ES-I3 (cell line): ENCODE measurements around the gene ZNF467.

Experiments used
- H3K36me3 ChIP-seq: 2 replicates; pipeline ENCODE4 v1.6.1; 2013; ENCODE audit warnings: mild to moderate bottlenecking, low read length, control low read depth, moderate library complexity; ENCODE audit not compliant: insufficient read depth
- H3K4me1 ChIP-seq: 2 replicates; pipeline ENCODE4 v1.6.1; 2013; ENCODE audit warnings: mild to moderate bottlenecking, control low read depth, low read length; ENCODE audit not compliant: insufficient read depth
- H3K9ac ChIP-seq: 2 replicates; pipeline ENCODE4 v1.6.1; 2013; ENCODE audit warnings: low read depth, mild to moderate bottlenecking, low read length, moderate library complexity
- H3K9me3 ChIP-seq: 2 replicates; pipeline ENCODE4 v1.6.1; 2013; ENCODE audit warnings: mild to moderate bottlenecking, low read length, moderate library complexity; ENCODE audit not compliant: control insufficient read depth, insufficient read depth

Gene ZNF467

GRCh38 chr7:149743476-149744255 is 29.7 kb downstream of the ZNF467 start:
- H3K4me1 ChIP-seq: 0 out of 2 replicates have a peak, but pooled peaks cover 3% of the 10 kb centered on the region
- no peak overlapping the region for H3K9ac ChIP-seq
- H3K9me3 ChIP-seq: no peaks in the 10 kb centered on the region
- H3K36me3 ChIP-seq: no peaks in the 10 kb centered on the region

- no peaks in the 10 kb centered on the region for H3K9me3 ChIP-seq
- 0 out of 2 replicates have a peak, but pooled peaks cover 3% of the 10 kb centered on the region for H3K4me1 ChIP-seq
- H3K36me3 ChIP-seq: no peaks in the 10 kb centered on the region
- H3K9ac ChIP-seq: peak overlapping the region; percentile 71
Observed at GRCh38 chr7:149742075-149742701, 31.2 kb downstream of the ZNF467 start.

- no peaks in the 10 kb centered on the region for H3K9me3 ChIP-seq
- no peaks in the 10 kb centered on the region for H3K36me3 ChIP-seq
- 0 out of 2 replicates have a peak, but pooled peaks cover 3% of the 10 kb centered on the region for H3K4me1 ChIP-seq
- H3K9ac ChIP-seq: peak overlapping the region; percentile 71; the same call in 1 of the 2 replicates
Observed at GRCh38 chr7:149741629-149742028, 31.8 kb downstream of the ZNF467 start.

GRCh38 chr7:149736478-149737360 is 36.7 kb downstream of the ZNF467 start:
- Histone ChIP-seq H3K9me3 (no peaks in the 10 kb centered on the region), H3K4me1 (peaks cover 10% of the 10 kb centered on the region; the same call in 1 of the 2 replicates), H3K9ac (no peak overlapping the region), H3K36me3 (no peaks in the 10 kb centered on the region; the same call in 1 of the 2 replicates)

- Histone ChIP-seq H3K36me3 (no peaks in the 10 kb centered on the region; the same call in 1 of the 2 replicates), H3K4me1 (peaks cover 10% of the 10 kb centered on the region; the same call in 1 of the 2 replicates), H3K9ac (no peak overlapping the region), H3K9me3 (no peaks in the 10 kb centered on the region)
Observed at GRCh38 chr7:149735779-149736477, 37.5 kb downstream of the ZNF467 start.

- peaks cover 10% of the 10 kb centered on the region; the same call in 1 of the 2 replicates for H3K4me1 ChIP-seq
- no peaks in the 10 kb centered on the region for H3K9me3 ChIP-seq
- no peak overlapping the region for H3K9ac ChIP-seq
- H3K36me3 ChIP-seq: no peaks in the 10 kb centered on the region; the same call in 1 of the 2 replicates
Observed at GRCh38 chr7:149735181-149735602, 38.2 kb downstream of the ZNF467 start.

GRCh38 chr7:149734791-149735075 is 38.7 kb downstream of the ZNF467 start:
- H3K36me3 ChIP-seq: no peaks in the 10 kb centered on the region; the same call in 1 of the 2 replicates
- H3K9ac ChIP-seq: no peak overlapping the region
- no peaks in the 10 kb centered on the region for H3K9me3 ChIP-seq
- peaks cover 10% of the 10 kb centered on the region; the same call in 1 of the 2 replicates for H3K4me1 ChIP-seq

- Histone ChIP-seq H3K4me1 (peaks cover 10% of the 10 kb centered on the region; the same call in 1 of the 2 replicates), H3K36me3 (no peaks in the 10 kb centered on the region; the same call in 1 of the 2 replicates), H3K9ac (no peak overlapping the region), H3K9me3 (no peaks in the 10 kb centered on the region)
Observed at GRCh38 chr7:149733924-149734790, 39.2 kb downstream of the ZNF467 start.

GRCh38 chr7:149733131-149733923 is 40.1 kb downstream of the ZNF467 start:
- no peaks in the 10 kb centered on the region; the same call in 1 of the 2 replicates for H3K36me3 ChIP-seq
- H3K9me3 ChIP-seq: no peaks in the 10 kb centered on the region

GRCh38 chr7:149732611-149733010 is 40.8 kb downstream of the ZNF467 start:
- H3K9ac ChIP-seq: no peak overlapping the region
- H3K4me1 ChIP-seq: peaks cover 10% of the 10 kb centered on the region; the same call in 1 of the 2 replicates
- H3K9me3 ChIP-seq: no peaks in the 10 kb centered on the region
- no peaks in the 10 kb centered on the region; the same call in 1 of the 2 replicates for H3K36me3 ChIP-seq

More at GRCh38 chr7:149733131-149733923, 40.1 kb downstream of the ZNF467 start:
- H3K4me1 ChIP-seq: peaks cover 10% of the 10 kb centered on the region; the same call in 1 of the 2 replicates
- H3K9ac ChIP-seq: no peak overlapping the region

- Histone ChIP-seq H3K36me3 (no peaks in the 10 kb centered on the region; the same call in 1 of the 2 replicates), H3K4me1 (peaks cover 10% of the 10 kb centered on the region; the same call in 1 of the 2 replicates), H3K9me3 (no peaks in the 10 kb centered on the region), H3K9ac (no peak overlapping the region)
Observed at GRCh38 chr7:149732111-149732561, 41.3 kb downstream of the ZNF467 start.
